Testis (tissue), 3 donors: ENCODE measurements around the gene GRK1. TPM values are rescaled to one million over a fixed set of nuclear protein-coding genes. Genes with fewer than 3 reads are reported as not detected.

ENCODE experiments used
- DNase-seq: peaks from one replicate; pipeline ENCODE4 v3.0.0-alpha.2; 2019
- H3K27ac ChIP-seq, 2 donors: fragments of 200-600 bp; sonication (generic); one replicate each; pipeline ENCODE4 v1.5.1; 2019
- H3K27me3 ChIP-seq: fragments of 200-600 bp; sonication (generic); one replicate; pipeline ENCODE4 v1.5.1; 2019
- H3K36me3 ChIP-seq: fragments of 200-600 bp; sonication (generic); one replicate; pipeline ENCODE4 v1.5.1; 2017; ENCODE audit warnings: low read depth; ENCODE audit errors: missing control alignments
- H3K4me1 ChIP-seq: fragments of 200-600 bp; sonication (generic); one replicate; pipeline ENCODE4 v1.5.1; 2019
- H3K4me3 ChIP-seq, 2 donors: fragments of 200-600 bp; sonication (generic); one replicate each; pipeline ENCODE4 v1.5.1; 2017 to 2019
- H3K9me3 ChIP-seq: fragments of 200-600 bp; sonication (generic); one replicate; pipeline ENCODE4 v1.5.1; 2017
- CTCF ChIP-seq, 3 experiments: fragments of 450-650 bp in 2 of 3; fragments of 200-600 bp in 1 of 3; sonication (generic) in 1 of 3; IDR thresholded peaks; one replicate each; pipeline ENCODE4 v1.5.1; 2016 to 2019; ENCODE audit warnings: antibody characterized with exemption in 3 of 3, mild to moderate bottlenecking in 2 of 3, moderate library complexity in 1 of 3
- POLR2A ChIP-seq: fragments of 450-650 bp; IDR thresholded peaks from one replicate; pipeline ENCODE4 v1.6.1; 2017; ENCODE audit warnings: antibody characterized with exemption, mild to moderate bottlenecking, moderate library complexity
- WGBS, 2 donors: methylation state at CpG; one replicate each; pipeline ENCODE4 v1.1.5; 2018; 5-methylcytosine and 5-hydroxymethylcytosine counted together
- intact Hi-C: fragments of 100-400 bp; cut with DNase I; formaldehyde crosslinking; loops from one replicate; pipeline ENCODE4 v1.15.1; 2023; ENCODE audit warnings: low total_unique reads
- polyA plus RNA-seq: library from polyadenylated mRNA; stranded (reverse); fragments of 350-450 nt; fragmentation: Illumina TruSeq; extraction: RNeasy Lipid Tissue Mini Kit (QIAGEN cat#74804); gene quantifications from one replicate; pipeline ENCODE4 v1.2.3, GENCODE V29; 2014; ENCODE audit warnings: low read depth, low replicate concordance; ENCODE audit not compliant: insufficient read depth
- total RNA-seq, 2 donors: library from RNA; depleted of rRNA; stranded (reverse); fragments of >200 nt; gene quantifications; one replicate each; pipeline ENCODE4 v1.2.3, GENCODE V29; 2016

GRK1 gene
- total and polyA plus RNA-seq, 3 donors from 2014 or later: 0.55 to 2.1 (median 0.87) TPM

- Histone ChIP-seq H3K4me1 (no peaks in the 10 kb centered on the region), H3K9me3 (no peaks in the 10 kb centered on the region), H3K27me3 (no peaks in the 10 kb centered on the region), H3K36me3 (no peaks in the 10 kb centered on the region), H3K4me3 (no peak overlapping the region), H3K27ac (no peak overlapping the region)
- intact Hi-C loops: no loop called here
- WGBS, 2 donors: 88 to 89% methylated on average over 2 of the region's 2 CpGs
- no peak for DNase-seq
- TF ChIP-seq POLR2A (no peak), CTCF (IDR thresholded peaks at IDR 0.05) (no peak)
Observed at GRCh38 chr13:113666329-113666670, 719 bp upstream of the GRK1 start.

GRCh38 chr13:113667771-113668490 is 912 bp downstream of the GRK1 start:
- Histone ChIP-seq H3K4me1 (no peaks in the 10 kb centered on the region), H3K36me3 (no peaks in the 10 kb centered on the region), H3K9me3 (no peaks in the 10 kb centered on the region), H3K27ac (no peak overlapping the region), H3K27me3 (no peaks in the 10 kb centered on the region), H3K4me3 (no peak overlapping the region)
- 94% methylated on average over 29 of the region's 29 CpGs; no CpG with 5 or more reads in 1 of the 2 donors for WGBS, 2 donors
- TF ChIP-seq CTCF (IDR thresholded peaks at IDR 0.05) (no peak), POLR2A (no peak)
- intact Hi-C loops: no loop called here
- DNase-seq: no peak

DNA sequence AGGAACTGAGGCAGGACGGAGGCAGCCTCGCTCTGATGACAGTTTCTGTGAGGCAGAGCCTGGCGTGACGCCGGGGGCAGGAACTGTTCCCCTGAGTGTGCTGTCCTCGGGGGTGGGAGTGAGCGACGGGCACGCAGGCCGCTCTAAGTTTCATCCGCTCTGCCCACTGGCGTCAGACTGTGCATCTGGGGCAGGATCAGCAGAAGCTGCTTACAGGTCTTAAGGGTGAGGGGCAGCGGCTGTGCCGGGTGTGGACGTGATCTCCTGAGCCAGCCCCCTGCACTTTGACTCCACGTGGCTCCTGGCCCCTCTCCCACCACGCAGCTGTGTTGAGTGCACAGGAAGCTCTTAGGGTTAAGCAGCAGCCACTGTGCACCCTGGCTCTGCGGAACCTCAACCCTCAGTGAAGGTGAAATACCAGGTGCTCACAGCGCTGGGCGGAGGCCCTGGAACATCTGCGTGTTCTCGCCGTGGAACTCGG is 1.5 kb downstream of the GRK1 start:
- no peak for TF ChIP-seq POLR2A
- TF ChIP-seq CTCF (IDR thresholded peaks at IDR 0.05): no peak
- no peaks in the 10 kb centered on the region for H3K27me3 ChIP-seq
- WGBS, 2 donors: 65 to 74% methylated on average over 23 to 24 of the region's 24 CpGs
- DNase-seq: no peak
- no peaks in the 10 kb centered on the region for H3K9me3 ChIP-seq
- no peak overlapping the region for H3K4me3 ChIP-seq
- intact Hi-C loops: no loop called here
- H3K4me1 ChIP-seq: no peaks in the 10 kb centered on the region
- no peak overlapping the region for H3K27ac ChIP-seq
- no peaks in the 10 kb centered on the region for H3K36me3 ChIP-seq

DNA sequence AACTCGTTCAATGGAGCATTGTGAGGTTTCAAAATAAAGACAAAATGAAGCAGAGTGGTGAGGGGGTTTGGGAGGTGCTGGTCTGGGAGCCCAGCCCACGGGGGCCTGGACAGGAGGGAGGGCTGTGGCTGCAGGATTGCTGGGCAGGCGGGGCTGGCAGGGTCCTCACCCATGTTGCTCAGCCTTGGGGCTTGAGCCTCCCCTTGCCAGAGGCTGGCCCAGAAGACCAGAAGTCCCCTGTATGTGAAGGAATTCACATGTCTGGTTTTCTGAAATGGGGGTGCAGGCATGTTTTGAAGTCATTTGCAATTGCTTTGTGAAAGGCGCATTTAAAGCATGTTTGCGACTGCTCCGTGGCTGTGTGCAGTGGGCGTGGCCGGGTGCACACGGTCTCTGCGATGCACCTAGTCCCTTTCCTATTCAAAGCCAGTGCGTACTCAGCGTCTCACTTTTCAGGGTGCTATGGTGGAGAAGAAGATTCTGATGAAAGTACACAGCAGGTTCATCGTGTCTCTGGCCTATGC is 2.3 kb downstream of the GRK1 start:
- intact Hi-C loops: no loop called here
- Histone ChIP-seq H3K9me3 (no peaks in the 10 kb centered on the region), H3K36me3 (no peaks in the 10 kb centered on the region), H3K4me1 (no peaks in the 10 kb centered on the region), H3K27ac (no peak overlapping the region), H3K4me3 (no peak overlapping the region), H3K27me3 (no peaks in the 10 kb centered on the region)
- TF ChIP-seq CTCF (IDR thresholded peaks at IDR 0.05) (no peak), POLR2A (no peak)
- no peak for DNase-seq
- WGBS, 2 donors: 79 to 85% methylated on average over 13 of the region's 13 CpGs
